HEK293 (cell line): ENCODE results near the gene DVL3.

Experiments used
- ELK4 ChIP-seq: IDR thresholded peaks from 2 replicates; pipeline ENCODE4 v1.6.1; 2011; ENCODE audit warnings: mild to moderate bottlenecking, low read depth, low read length, borderline replicate concordance
- FEZF1 ChIP-seq: fragments of 450-650 bp; formaldehyde crosslinking; IDR thresholded peaks from 2 replicates; pipeline ENCODE4 v1.5.1; 2016; ENCODE audit warnings: missing biosample characterization, missing genetic modification characterization
- GLIS2 ChIP-seq: fragments of 450-650 bp; formaldehyde crosslinking; IDR thresholded peaks from 2 replicates; pipeline ENCODE4 v1.5.1; 2016; ENCODE audit warnings: missing biosample characterization, missing genetic modification characterization
- HOXA7 ChIP-seq: sonication (generic); formaldehyde crosslinking; IDR thresholded peaks from 2 replicates; pipeline ENCODE4 v1.8.1; 2022; ENCODE audit warnings: missing genetic modification reagents, borderline replicate concordance
- PRDM10 ChIP-seq: fragments of 450-650 bp; formaldehyde crosslinking; IDR thresholded peaks from 2 replicates; pipeline ENCODE4 v1.5.1; 2016; ENCODE audit warnings: missing biosample characterization, missing genetic modification characterization
- PRDM6 ChIP-seq: fragments of 450-650 bp; formaldehyde crosslinking; IDR thresholded peaks from 2 replicates; pipeline ENCODE4 v1.5.1; 2017; ENCODE audit warnings: missing biosample characterization, missing genetic modification characterization
- RBAK ChIP-seq: fragments of 450-650 bp; formaldehyde crosslinking; IDR thresholded peaks from 2 replicates; pipeline ENCODE4 v1.5.1; 2016; ENCODE audit warnings: missing biosample characterization, missing genetic modification characterization
- SETDB1 ChIP-seq: IDR thresholded peaks from one replicate; pipeline ENCODE4 v1.6.1; 2017; ENCODE audit warnings: mild to moderate bottlenecking, low read length, moderate library complexity, mixed read lengths; ENCODE audit not compliant: insufficient read length
- SP3 ChIP-seq: fragments of 450-650 bp; formaldehyde crosslinking; IDR thresholded peaks from 2 replicates; pipeline ENCODE4 v1.5.1; 2016; ENCODE audit warnings: missing biosample characterization, missing genetic modification characterization
- YY1 ChIP-seq: fragments of 450-650 bp; formaldehyde crosslinking; IDR thresholded peaks from 2 replicates; pipeline ENCODE4 v1.5.1; 2018; ENCODE audit warnings: missing biosample characterization, missing genetic modification characterization
- ZBTB21 ChIP-seq: fragments of 450-650 bp; formaldehyde crosslinking; IDR thresholded peaks from 2 replicates; pipeline ENCODE4 v1.5.1; 2017; ENCODE audit warnings: missing biosample characterization, missing genetic modification characterization
- ZBTB48 ChIP-seq: fragments of 450-650 bp; formaldehyde crosslinking; IDR thresholded peaks from 2 replicates; pipeline ENCODE4 v1.5.1; 2016; ENCODE audit warnings: missing biosample characterization, missing genetic modification characterization
- ZEB2 ChIP-seq: fragments of 450-650 bp; formaldehyde crosslinking; IDR thresholded peaks from 2 replicates; pipeline ENCODE4 v1.5.1; 2016; ENCODE audit warnings: missing biosample characterization, missing genetic modification characterization
- ZFP37 ChIP-seq: fragments of 450-650 bp; formaldehyde crosslinking; IDR thresholded peaks from 2 replicates; pipeline ENCODE4 v1.5.1; 2016; ENCODE audit warnings: missing biosample characterization, missing genetic modification characterization
- ZIC2 ChIP-seq: fragments of 450-650 bp; formaldehyde crosslinking; IDR thresholded peaks from 2 replicates; pipeline ENCODE4 v1.5.1; 2016; ENCODE audit warnings: missing biosample characterization, missing genetic modification characterization
- ZNF114 ChIP-seq: fragments of 450-650 bp; formaldehyde crosslinking; IDR thresholded peaks from 2 replicates; pipeline ENCODE4 v1.5.0; 2017; ENCODE audit warnings: missing biosample characterization, missing genetic modification characterization
- ZNF184 ChIP-seq: fragments of 450-650 bp; IDR thresholded peaks from 2 replicates; pipeline ENCODE4 v1.5.1; 2018; ENCODE audit warnings: missing biosample characterization, mild to moderate bottlenecking, missing genetic modification characterization
- ZNF221 ChIP-seq: fragments of 450-650 bp; formaldehyde crosslinking; IDR thresholded peaks from 2 replicates; pipeline ENCODE4 v1.5.1; 2017; ENCODE audit warnings: missing biosample characterization, missing genetic modification characterization, borderline replicate concordance
- ZNF23 ChIP-seq: fragments of 450-650 bp; formaldehyde crosslinking; IDR thresholded peaks from 2 replicates; pipeline ENCODE4 v1.5.1; 2016; ENCODE audit warnings: missing biosample characterization, missing genetic modification characterization, borderline replicate concordance
- ZNF324 ChIP-seq: fragments of 450-650 bp; formaldehyde crosslinking; IDR thresholded peaks from 2 replicates; pipeline ENCODE4 v1.5.1; 2016; ENCODE audit warnings: missing biosample characterization, missing genetic modification characterization
- ZNF350 ChIP-seq: fragments of 450-650 bp; formaldehyde crosslinking; IDR thresholded peaks from 2 replicates; pipeline ENCODE4 v1.5.0; 2017; ENCODE audit warnings: missing biosample characterization, mild to moderate bottlenecking, missing genetic modification characterization
- ZNF391 ChIP-seq: fragments of 450-650 bp; formaldehyde crosslinking; IDR thresholded peaks from 2 replicates; pipeline ENCODE4 v1.5.1; 2016; ENCODE audit warnings: low read depth, missing biosample characterization, missing genetic modification characterization, borderline replicate concordance
- ZNF394 ChIP-seq: fragments of 450-650 bp; formaldehyde crosslinking; IDR thresholded peaks from 2 replicates; pipeline ENCODE4 v1.5.1; 2016; ENCODE audit warnings: missing biosample characterization, missing genetic modification characterization, mild to moderate bottlenecking, moderate library complexity, borderline replicate concordance
- ZNF398 ChIP-seq: fragments of 450-650 bp; formaldehyde crosslinking; IDR thresholded peaks from 2 replicates; pipeline ENCODE4 v1.5.1; 2017; ENCODE audit warnings: missing biosample characterization, missing genetic modification characterization
- ZNF501 ChIP-seq: fragments of 450-650 bp; formaldehyde crosslinking; IDR thresholded peaks from 2 replicates; pipeline ENCODE4 v1.5.1; 2016; ENCODE audit warnings: missing biosample characterization, missing genetic modification characterization
- ZNF560 ChIP-seq: fragments of 450-650 bp; formaldehyde crosslinking; IDR thresholded peaks from 2 replicates; pipeline ENCODE4 v1.5.1; 2017; ENCODE audit warnings: missing biosample characterization, missing genetic modification characterization, borderline replicate concordance
- ZNF600 ChIP-seq: fragments of 450-650 bp; formaldehyde crosslinking; IDR thresholded peaks from 2 replicates; pipeline ENCODE4 v1.5.1; 2016; ENCODE audit warnings: missing biosample characterization, missing genetic modification characterization
- ZNF610 ChIP-seq: fragments of 450-650 bp; formaldehyde crosslinking; IDR thresholded peaks from 2 replicates; pipeline ENCODE4 v1.5.1; 2016; ENCODE audit warnings: missing biosample characterization, missing genetic modification characterization, borderline replicate concordance
- ZNF629 ChIP-seq: fragments of 450-650 bp; formaldehyde crosslinking; IDR thresholded peaks from 2 replicates; pipeline ENCODE4 v1.5.1; 2017; ENCODE audit warnings: missing biosample characterization, missing genetic modification characterization
- ZNF768 ChIP-seq: fragments of 450-650 bp; formaldehyde crosslinking; IDR thresholded peaks from 2 replicates; pipeline ENCODE4 v1.5.1; 2018; ENCODE audit warnings: missing biosample characterization, mild to moderate bottlenecking, missing genetic modification characterization
- ZNF843 ChIP-seq: fragments of 450-650 bp; formaldehyde crosslinking; IDR thresholded peaks from 2 replicates; pipeline ENCODE4 v1.5.1; 2016; ENCODE audit warnings: missing biosample characterization, missing genetic modification characterization
- ZSCAN5A ChIP-seq: fragments of 450-650 bp; formaldehyde crosslinking; IDR thresholded peaks from 2 replicates; pipeline ENCODE4 v1.5.1; 2016; ENCODE audit warnings: missing biosample characterization, missing genetic modification characterization

Gene DVL3

GRCh38 chr3:184186184-184186901 is 31.2 kb downstream of the DVL3 start, which contains the start of gene ABCF3 (continued):
- TF ChIP-seq SETDB1 (no peak), ZNF114 (tag by site-specific recombination) (no peak), GLIS2 (peak; percentile 24; the same call in 1 of the 2 replicates), ZNF560 (tag by site-specific recombination) (no peak), ZNF23 (tag by site-specific recombination) (no peak), ZNF221 (tag by site-specific recombination) (no peak), ZFP37 (tag by site-specific recombination) (no peak), ZEB2 (no peak), ZNF398 (tag by site-specific recombination) (0 out of 2 replicates have a peak, but pooled peaks have one; percentile 8), ZBTB21 (tag by site-specific recombination) (no peak), ZIC2 (no peak), ZNF184 (no peak), ZNF843 (tag by site-specific recombination) (no peak), ZNF501 (0 out of 2 replicates have a peak, but pooled peaks have one; percentile 50), PRDM6 (no peak), FEZF1 (no peak), ZNF610 (tag by site-specific recombination) (no peak), RBAK (tag by site-specific recombination) (no peak), ZBTB48 (tag by site-specific recombination) (no peak), ZNF629 (peak; percentile 7; the same call in 1 of the 2 replicates), ZNF768 (tag by site-specific recombination) (no peak), ELK4 (no peak), ZNF350 (tag by site-specific recombination) (no peak), SP3 (tag by site-specific recombination) (0 out of 2 replicates have a peak, but pooled peaks have one; percentile 35), ZNF391 (no peak), ZNF324 (no peak), ZNF600 (tag by site-specific recombination) (no peak), YY1 (tag by site-specific recombination) (peak; percentile 69; the same call in 1 of the 2 replicates), ZSCAN5A (tag by site-specific recombination) (no peak), PRDM10 (tag by site-specific recombination) (peak; percentile 71), ZNF394 (tag by site-specific recombination) (no peak), HOXA7 (CRISPR knock-in tag) (no peak)
